ENCODE results near the gene TAOK3. TPM values are rescaled to one million over a fixed set of nuclear protein-coding genes. Genes with fewer than 3 reads are reported as not detected.

Gene TAOK3
- total and polyA plus RNA-seq, 9 of the 15 experiments (the other 6 are each of a cell fraction or from before 2014, with no cell fraction given): 24.3 to 83.5 (median 47.1) TPM

DNA sequence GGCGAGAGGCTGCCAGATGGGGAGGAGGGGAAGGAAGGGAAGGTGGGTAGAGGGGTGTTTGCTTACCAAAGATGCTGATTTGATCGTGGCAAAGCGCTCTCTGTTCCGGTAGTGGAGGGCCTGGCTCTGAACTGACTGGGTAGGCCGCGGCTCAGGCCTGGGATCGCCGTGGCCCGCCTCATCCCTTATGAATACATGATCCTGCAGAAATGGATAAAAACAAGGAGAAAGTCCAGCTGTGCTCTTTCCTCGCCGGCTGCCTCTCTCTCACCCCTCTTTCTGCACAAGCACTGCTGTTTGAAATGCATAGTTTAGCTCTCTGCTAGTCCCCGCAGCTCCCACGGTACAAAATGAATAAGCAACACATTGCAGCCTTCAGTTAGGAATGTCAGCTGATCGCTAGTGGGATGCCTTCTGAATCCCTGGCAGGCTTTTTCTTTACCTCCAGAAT lies 182.9 kb downstream of the TAOK3 start:
- ATAC-seq (no peak), DNase-seq (ENCODE audit: extremely low read depth in 1 of 4, low spot score in 3 of 4) (no peak), FAIRE-seq (no peak)
- no peaks in the 10 kb centered on the region for H3K9me3 ChIP-seq (replicated peaks; ENCODE audit: control insufficient read depth, insufficient read depth, low read depth, low read length)
- CTCF ChIA-PET (ENCODE audit: low intra/inter-chr PET ratio): no interaction called here
- no peaks in the 10 kb centered on the region for H4K20me1 ChIP-seq (replicated peaks; ENCODE audit: control insufficient read depth, insufficient read depth, low read length)
- no peak overlapping the region for H3K9ac ChIP-seq (ENCODE audit: insufficient read depth in 1 of 2, low read depth in 2 of 2, low read length in 2 of 2)
- intact Hi-C loops (cut with micrococcal nuclease) (loop anchor here (10.0 kb wide), 1 partner anchor 315 kb away; no protein-coding TSS in a partner anchor), in situ Hi-C loops (cut with MboI) (loop anchor here (25.0 kb wide), 1 partner anchor 173 kb away; the partner anchor contains the start of gene TAOK3)
- H3K79me2 ChIP-seq (ENCODE audit: control insufficient read depth, insufficient read depth, low read length): no peaks in the 10 kb centered on the region
- peaks cover 0 to 10% of the 10 kb centered on the region in 2 experiments; a peak in 3 of 5 replicates for H3K4me1 ChIP-seq (replicated peaks in 1 of 2; ENCODE audit: control insufficient read depth in 2 of 2, insufficient read depth in 2 of 2, low read length in 2 of 2)
- TF ChIP-seq NCOA1 (IDR thresholded peaks at IDR 0.05; ENCODE audit: low read depth): no peak
- TF ChIP-seq MAZ (CRISPR knock-in tag; conservative IDR thresholded peaks at IDR 0.05 in 1 of 2, IDR thresholded peaks at IDR 0.05 in 1 of 2): no peak
- no peak for TF ChIP-seq ATF4 (CRISPR knock-in tag; IDR thresholded peaks at IDR 0.05)
- no TSS peak for BruUV-seq (replicated peaks)
- H3K9me1 ChIP-seq (ENCODE audit: control insufficient read depth, insufficient read depth, low read length): no peaks in the 10 kb centered on the region
- peaks cover 38% of the 10 kb centered on the region; the same call in 1 of the 3 replicates for H3K36me3 ChIP-seq (ENCODE audit: control insufficient read depth, insufficient read depth, low read length)
- WGBS (ENCODE audit: insufficient coverage, low coverage, missing lambda C conversion rate): 92% methylated on average over 14 of the region's 14 CpGs
- H3K27ac ChIP-seq (ENCODE audit: extremely low read depth, low read depth, low read length): no peak overlapping the region
- H3K27me3 ChIP-seq (ENCODE audit: control insufficient read depth in 2 of 2, insufficient read depth in 2 of 2, low read length in 2 of 2): no peaks in the 10 kb centered on the region
- no peak overlapping the region for H3K4me3 ChIP-seq
- no peak overlapping the region for H3K4me2 ChIP-seq (ENCODE audit: insufficient read depth, low read length)
- H2AFZ ChIP-seq (ENCODE audit: low read depth, low read length): no peak overlapping the region
- POLR2A ChIA-PET: interaction anchor here (0.7 kb wide), 1 partner anchor 29 kb away, joined by 3 read pairs; no protein-coding TSS in a partner anchor

All from K562 (cell line).